Left ventricle myocardium inferior (tissue), 1 donor: ENCODE measurements around the gene UBE2E1. TPM values are rescaled to one million over a fixed set of nuclear protein-coding genes. Genes with fewer than 3 reads are reported as not detected.

Experiments used
- DNase-seq: peaks from one replicate; pipeline ENCODE4 v3.0.0-alpha.2; 2020
- H3K27ac ChIP-seq: fragments of 200-600 bp; replicated peaks from 2 replicates; pipeline ENCODE4 v1.8.0; 2021
- H3K27me3 ChIP-seq: fragments of 200-600 bp; 2 replicates; pipeline ENCODE4 v1.8.0; 2021; ENCODE audit warnings: low read depth
- H3K36me3 ChIP-seq: fragments of 200-600 bp; 2 replicates; pipeline ENCODE4 v1.8.0; 2021
- H3K4me1 ChIP-seq: fragments of 200-600 bp; 2 replicates; pipeline ENCODE4 v1.8.0; 2021
- H3K4me3 ChIP-seq: fragments of 200-600 bp; 2 replicates; pipeline ENCODE4 v1.8.0; 2021; ENCODE audit warnings: mild to moderate bottlenecking, moderate library complexity
- H3K9me3 ChIP-seq: fragments of 200-600 bp; replicated peaks from 2 replicates; pipeline ENCODE4 v1.8.0; 2021
- intact Hi-C: fragments of 100-400 bp; cut with micrococcal nuclease; formaldehyde crosslinking; loops from one replicate; pipeline ENCODE4 v1.11.0; 2022
- total RNA-seq: library from RNA; stranded (reverse); fragmentation: NEBNext Ultra II Directional; extraction: Animal tissue kit (Norgen Biotek cat#: 25700); gene quantifications from one replicate; pipeline ENCODE4 v1.2.1, GENCODE V29; 2021
- TF ChIP-seq, protein P1 (sequence below): fragments of 200-600 bp; IDR thresholded peaks from 2 replicates; pipeline ENCODE4 v1.8.0; 2021; ENCODE audit warnings: antibody characterized with exemption, mild to moderate bottlenecking, borderline replicate concordance
- donor health status: DM: no; HTN: yes; CAD: no; lungs with severe emphysema.

The UBE2E1 gene
- total RNA-seq, 1 donor from 2014 or later: 65.0 TPM

GRCh38 chr3:23761440-23761896, 44.3 kb upstream of the UBE2E1 start:
- Histone ChIP-seq H3K9me3 (no peaks in the 10 kb centered on the region), H3K27ac (no peak overlapping the region), H3K36me3 (no peaks in the 10 kb centered on the region), H3K4me3 (no peak overlapping the region), H3K27me3 (no peaks in the 10 kb centered on the region), H3K4me1 (peaks cover 6% of the 10 kb centered on the region)
- no peak for DNase-seq
- intact Hi-C loops: no loop called here
- TF ChIP-seq, protein P1, sequence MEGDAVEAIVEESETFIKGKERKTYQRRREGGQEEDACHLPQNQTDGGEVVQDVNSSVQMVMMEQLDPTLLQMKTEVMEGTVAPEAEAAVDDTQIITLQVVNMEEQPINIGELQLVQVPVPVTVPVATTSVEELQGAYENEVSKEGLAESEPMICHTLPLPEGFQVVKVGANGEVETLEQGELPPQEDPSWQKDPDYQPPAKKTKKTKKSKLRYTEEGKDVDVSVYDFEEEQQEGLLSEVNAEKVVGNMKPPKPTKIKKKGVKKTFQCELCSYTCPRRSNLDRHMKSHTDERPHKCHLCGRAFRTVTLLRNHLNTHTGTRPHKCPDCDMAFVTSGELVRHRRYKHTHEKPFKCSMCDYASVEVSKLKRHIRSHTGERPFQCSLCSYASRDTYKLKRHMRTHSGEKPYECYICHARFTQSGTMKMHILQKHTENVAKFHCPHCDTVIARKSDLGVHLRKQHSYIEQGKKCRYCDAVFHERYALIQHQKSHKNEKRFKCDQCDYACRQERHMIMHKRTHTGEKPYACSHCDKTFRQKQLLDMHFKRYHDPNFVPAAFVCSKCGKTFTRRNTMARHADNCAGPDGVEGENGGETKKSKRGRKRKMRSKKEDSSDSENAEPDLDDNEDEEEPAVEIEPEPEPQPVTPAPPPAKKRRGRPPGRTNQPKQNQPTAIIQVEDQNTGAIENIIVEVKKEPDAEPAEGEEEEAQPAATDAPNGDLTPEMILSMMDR: peak; percentile 46

- intact Hi-C loops: no loop called here
- no peaks in the 10 kb centered on the region for H3K9me3 ChIP-seq
- TF ChIP-seq, protein P1: no peak
- H3K4me1 ChIP-seq: peaks cover 6% of the 10 kb centered on the region
- peak overlapping the region; percentile 64 for H3K27ac ChIP-seq
- H3K4me3 ChIP-seq: no peak overlapping the region
- H3K36me3 ChIP-seq: no peaks in the 10 kb centered on the region
- H3K27me3 ChIP-seq: no peaks in the 10 kb centered on the region
- no peak for DNase-seq
Observed at GRCh38 chr3:23762214-23762613, 43.5 kb upstream of the UBE2E1 start.

DNA sequence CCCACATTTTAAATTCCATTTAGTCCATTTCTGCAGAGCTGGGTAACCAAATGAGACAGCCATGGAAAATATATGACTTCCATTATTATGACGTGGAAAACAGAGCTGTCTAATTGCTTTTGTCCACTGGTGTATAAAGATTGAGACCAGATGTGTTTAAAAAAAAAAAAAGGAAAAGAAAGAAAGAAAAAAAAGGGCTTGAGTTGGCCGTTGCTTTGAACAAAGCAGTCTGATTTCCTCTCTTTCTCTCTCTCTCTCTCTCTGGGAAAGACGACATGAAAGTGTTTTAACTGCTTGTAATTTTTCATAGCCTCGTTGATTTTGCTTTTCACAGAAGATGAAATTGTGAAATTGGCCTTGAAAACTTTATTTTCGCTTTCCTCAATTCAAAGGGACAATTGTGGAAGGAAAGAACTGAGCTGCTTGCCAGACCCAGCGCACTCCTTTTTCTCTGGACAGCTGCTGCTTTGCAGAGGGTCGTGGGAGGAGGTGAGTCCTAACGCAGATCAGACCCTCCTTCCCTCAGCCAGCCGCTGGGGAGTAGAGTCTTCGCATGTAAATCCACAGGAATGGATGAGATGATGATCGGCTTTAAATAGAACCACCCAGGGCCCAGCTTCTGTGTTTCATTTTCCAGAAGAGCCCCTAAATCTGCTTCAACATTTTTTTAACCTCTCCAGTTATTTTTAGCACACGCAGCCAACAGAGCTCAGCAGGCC, 42.8 kb upstream of the UBE2E1 start:
- Histone ChIP-seq H3K27ac (peak overlapping the region; percentile 64), H3K4me1 (peaks cover 6% of the 10 kb centered on the region), H3K4me3 (peak overlapping the region; percentile 51), H3K9me3 (no peaks in the 10 kb centered on the region), H3K27me3 (no peaks in the 10 kb centered on the region), H3K36me3 (no peaks in the 10 kb centered on the region)
- DNase-seq: peak; percentile 21
- intact Hi-C loops: no loop called here
- TF ChIP-seq, protein P1: no peak

GRCh38 chr3:23764407-23764806, 41.3 kb upstream of the UBE2E1 start:
- H3K4me3 ChIP-seq: no peak overlapping the region
- H3K27me3 ChIP-seq: no peaks in the 10 kb centered on the region
- intact Hi-C loops: no loop called here
- no peak overlapping the region for H3K27ac ChIP-seq
- H3K36me3 ChIP-seq: no peaks in the 10 kb centered on the region
- no peak for DNase-seq
- peaks cover 6% of the 10 kb centered on the region for H3K4me1 ChIP-seq
- TF ChIP-seq, protein P1: no peak
- no peaks in the 10 kb centered on the region for H3K9me3 ChIP-seq

- Histone ChIP-seq H3K27ac (no peak overlapping the region), H3K27me3 (no peaks in the 10 kb centered on the region), H3K4me3 (no peak overlapping the region), H3K9me3 (no peaks in the 10 kb centered on the region), H3K36me3 (no peaks in the 10 kb centered on the region), H3K4me1 (peaks cover 6% of the 10 kb centered on the region)
- intact Hi-C loops: no loop called here
- DNase-seq: no peak
- TF ChIP-seq, protein P1: no peak
Observed at GRCh38 chr3:23767546-23767945, 38.2 kb upstream of the UBE2E1 start.
